HepG2 (cell line): ENCODE measurements around the gene PM20D1.

Source experiments
- CREB1 ChIP-seq, 2 experiments: fragments of 450-650 bp in 1 of 2; IDR thresholded peaks; 2 replicates each; pipeline ENCODE4 v1.6.1; 2016 to 2017; ENCODE audit warnings: control low read depth in 1 of 2, mild to moderate bottlenecking in 1 of 2, missing compliant biosample characterization in 1 of 2, missing genetic modification characterization in 1 of 2
- FOXK1 ChIP-seq: sonication (generic); formaldehyde crosslinking; IDR thresholded peaks from 2 replicates; pipeline ENCODE4 v1.4.0; 2020; ENCODE audit warnings: low read depth, missing genetic modification reagents, borderline replicate concordance
- HNRNPH1 ChIP-seq: fragments of 200-400 bp; formaldehyde crosslinking; optimal IDR thresholded peaks from 2 replicates; pipeline ENCODE3; 2017; ENCODE audit warnings: mild to moderate bottlenecking, low read depth, low read length
- HNRNPK ChIP-seq: fragments of 200-400 bp; formaldehyde crosslinking; IDR thresholded peaks from 2 replicates; pipeline ENCODE4 v1.6.1; 2018; ENCODE audit warnings: low read length, low read depth, moderate library complexity, mild to moderate bottlenecking; ENCODE audit not compliant: poor library complexity, severe bottlenecking
- MXI1 ChIP-seq: IDR thresholded peaks from 3 replicates; pipeline ENCODE4 v1.6.1; 2012; ENCODE audit warnings: low read depth, low read length, inconsistent platforms, borderline replicate concordance
- NCOA1 ChIP-seq: sonication (generic); formaldehyde crosslinking; IDR thresholded peaks from 2 replicates; pipeline ENCODE4 v1.9.0; 2021; ENCODE audit warnings: missing genetic modification reagents
- POLR2A ChIP-seq, 2 experiments: IDR thresholded peaks; 2 replicates each; pipeline ENCODE4 v1.6.1; 2011; ENCODE audit warnings: low read depth in 2 of 2, low read length in 2 of 2, mild to moderate bottlenecking in 1 of 2, moderate library complexity in 1 of 2; ENCODE audit not compliant: insufficient read depth in 1 of 2
- SMC3 ChIP-seq: IDR thresholded peaks from 2 replicates; pipeline ENCODE4 v1.6.1; 2011; ENCODE audit warnings: low read length, improper control_type of control experiment
- TOPORS ChIP-seq: sonication (generic); formaldehyde crosslinking; IDR thresholded peaks from 2 replicates; pipeline ENCODE4 v1.8.0; 2023; ENCODE audit warnings: mild to moderate bottlenecking, missing genetic modification reagents
- ZFP36 ChIP-seq: fragments of 150-350 bp; IDR thresholded peaks from 2 replicates; pipeline ENCODE4 v1.6.1; 2018; ENCODE audit warnings: borderline replicate concordance, low read length, low read depth; ENCODE audit not compliant: partially characterized antibody
- ZFP37 ChIP-seq: sonication (generic); formaldehyde crosslinking; IDR thresholded peaks from 2 replicates; pipeline ENCODE4 v1.4.0; 2020; ENCODE audit warnings: missing genetic modification reagents, borderline replicate concordance
- ZNF24 ChIP-seq: fragments of 450-650 bp; IDR thresholded peaks from 2 replicates; pipeline ENCODE4 v1.6.1; 2017; ENCODE audit warnings: antibody characterized with exemption, mild to moderate bottlenecking
- ZNF687 ChIP-seq: sonication (generic); formaldehyde crosslinking; IDR thresholded peaks from 2 replicates; pipeline ENCODE4 v1.5.1; 2020; ENCODE audit warnings: mild to moderate bottlenecking, missing genetic modification reagents, moderate library complexity
- ZSCAN30 ChIP-seq: sonication (generic); formaldehyde crosslinking; IDR thresholded peaks from 2 replicates; pipeline ENCODE4 v1.5.0; 2020; ENCODE audit warnings: mild to moderate bottlenecking, missing genetic modification reagents

GRCh38 chr1:205797168-205797567 lies 52.8 kb downstream of the PM20D1 start:
- TF ChIP-seq POLR2A (IDR thresholded peaks at IDR 0.05; ENCODE audit: insufficient read depth in 1 of 2, low read depth in 2 of 2, low read length in 2 of 2) = no peak
- TF ChIP-seq ZNF687 (CRISPR knock-in tag) = no peak
- no peak for TF ChIP-seq HNRNPH1
- TF ChIP-seq TOPORS (CRISPR knock-in tag) = no peak
- TF ChIP-seq SMC3 = no peak
- TF ChIP-seq ZFP37 = no peak
- no peak for TF ChIP-seq HNRNPK
- TF ChIP-seq ZNF24 = no peak
- no peak for TF ChIP-seq ZSCAN30 (CRISPR knock-in tag)
- TF ChIP-seq ZFP36 = no peak
- no peak for TF ChIP-seq MXI1
- TF ChIP-seq CREB1 (IDR thresholded peaks at IDR 0.05) = no peak
- no peak for TF ChIP-seq CREB1 (CRISPR knock-in tag; IDR thresholded peaks at IDR 0.05)
- no peak for TF ChIP-seq NCOA1 (CRISPR knock-in tag)
- no peak for TF ChIP-seq FOXK1 (CRISPR knock-in tag)
